Measurements from ENCODE around the gene COL4A2.

GRCh38 chr13:110466266-110466915 lies 159.3 kb downstream of the COL4A2 start:
- TF ChIP-seq CTCF (optimal IDR thresholded peaks at IDR 0.05 in 1 of 3, IDR thresholded peaks at IDR 0.05 in 1 of 3, conservative IDR thresholded peaks at IDR 0.05 in 1 of 3; ENCODE audit: extremely low read depth in 1 of 3, insufficient read depth in 2 of 3, low read length in 3 of 3) (no peak), EZH2 (IDR thresholded peaks at IDR 0.05; ENCODE audit: low read length) (no peak)

Measured in keratinocyte (primary cell).